Measurements from ENCODE around the gene CCDC30.

GRCh38 chr1:42454403-42454802 lies 8.7 kb upstream of the CCDC30 start:
- TF ChIP-seq CTCF (IDR thresholded peaks at IDR 0.05; ENCODE audit: low read depth, low read length), result no peak
- TF ChIP-seq MAX (IDR thresholded peaks at IDR 0.05; ENCODE audit: low read depth, low read length), result no peak
- no peak for TF ChIP-seq MYC (IDR thresholded peaks at IDR 0.05; ENCODE audit: low read depth, low read length)
